Keratinocyte (primary cell): ENCODE measurements around the gene PLA2G4D. TPM values are rescaled to one million over a fixed set of nuclear protein-coding genes. Genes with fewer than 3 reads are reported as not detected.
A peak's percentile ranks its signal among the peaks of the same experiment; 100 is the strongest.

ENCODE experiments used
- DNase-seq: peaks from one replicate; pipeline ENCODE4 v3.0.0-alpha.2; 2011; ENCODE audit warnings: low read depth, missing footprints, low spot score
- FAIRE-seq: peaks from 2 replicates; lab custom pipeline; 2011; peaks lifted over from hg19 to GRCh38; lab: Jason Lieb, UNC
- H2AFZ ChIP-seq: 2 replicates; pipeline ENCODE4 v1.6.0; 2012; ENCODE audit warnings: low read length, control low read depth, inconsistent platforms; ENCODE audit not compliant: control insufficient read depth
- H3K27ac ChIP-seq: 2 replicates; pipeline ENCODE4 v1.5.1; 2011; ENCODE audit warnings: low read length; ENCODE audit not compliant: control insufficient read depth, insufficient read depth
- H3K27me3 ChIP-seq: 3 replicates; pipeline ENCODE4 v1.6.0; 2011; ENCODE audit warnings: low read length; ENCODE audit not compliant: control insufficient read depth, insufficient read depth; ENCODE audit errors: extremely low read depth
- H3K36me3 ChIP-seq, 2 experiments: 2 replicates in 1 of 2; 3 replicates in 1 of 2; pipeline ENCODE4 v1.5.1; 2011; ENCODE audit warnings: low read length in 2 of 2, mild to moderate bottlenecking in 1 of 2; ENCODE audit not compliant: control insufficient read depth in 2 of 2, insufficient read depth in 2 of 2; ENCODE audit errors: extremely low read depth in 1 of 2
- H3K4me1 ChIP-seq: 3 replicates; pipeline ENCODE4 v1.5.1; 2011; ENCODE audit warnings: low read length; ENCODE audit not compliant: control insufficient read depth, insufficient read depth; ENCODE audit errors: extremely low read depth
- H3K4me2 ChIP-seq: 3 replicates; pipeline ENCODE4 v1.6.0; 2011; ENCODE audit warnings: low read depth, low read length; ENCODE audit not compliant: control insufficient read depth, insufficient read depth; ENCODE audit errors: extremely low read depth
- H3K4me3 ChIP-seq, 3 experiments: fragments of 200-600 bp in 1 of 3; sonication (generic) in 1 of 3; 2 replicates in 2 of 3; 3 replicates in 1 of 3; pipeline ENCODE4 v1.5.1; 2011 to 2016; ENCODE audit warnings: low read length in 3 of 3, mild to moderate bottlenecking in 3 of 3, control low read depth in 2 of 3, inconsistent platforms in 1 of 3, low read depth in 1 of 3, mixed read lengths in 1 of 3, mixed run types in 1 of 3, moderate library complexity in 1 of 3; ENCODE audit not compliant: control insufficient read depth in 2 of 3, insufficient read depth in 2 of 3; ENCODE audit errors: extremely low read depth in 1 of 3
- H3K79me2 ChIP-seq: 2 replicates; pipeline ENCODE4 v1.6.0; 2012; ENCODE audit warnings: low read length; ENCODE audit not compliant: control insufficient read depth, insufficient read depth
- H3K9ac ChIP-seq: 3 replicates; pipeline ENCODE4 v1.6.0; 2011; ENCODE audit warnings: low read length; ENCODE audit not compliant: control insufficient read depth, insufficient read depth; ENCODE audit errors: extremely low read depth
- H3K9me1 ChIP-seq: 3 replicates; pipeline ENCODE4 v1.6.0; 2011; ENCODE audit warnings: low read length; ENCODE audit not compliant: control insufficient read depth, insufficient read depth; ENCODE audit errors: extremely low read depth
- H3K9me3 ChIP-seq: 2 replicates; pipeline ENCODE4 v1.5.1; 2012; ENCODE audit warnings: low read depth, low read length; ENCODE audit not compliant: control insufficient read depth
- H4K20me1 ChIP-seq: 3 replicates; pipeline ENCODE4 v1.6.0; 2011; ENCODE audit warnings: low read length; ENCODE audit not compliant: control insufficient read depth, insufficient read depth; ENCODE audit errors: extremely low read depth
- CTCF ChIP-seq, 3 experiments: IDR thresholded peaks in 1 of 3; conservative IDR thresholded peaks in 1 of 3; optimal IDR thresholded peaks in 1 of 3; 2 replicates in 2 of 3; 3 replicates in 1 of 3; pipeline versions ENCODE3 to v1.5.1; 2011; ENCODE audit warnings: low read length in 3 of 3, mild to moderate bottlenecking in 3 of 3, moderate library complexity in 2 of 3, control low read depth in 1 of 3, inconsistent platforms in 1 of 3; ENCODE audit not compliant: insufficient read depth in 2 of 3; ENCODE audit errors: extremely low read depth in 1 of 3
- EZH2 ChIP-seq: IDR thresholded peaks from one replicate; pipeline ENCODE4 v1.6.1; 2012; ENCODE audit warnings: inconsistent platforms, mild to moderate bottlenecking, low read length, moderate library complexity
- dilution Hi-C: fragments of 300-500 bp; cut with MboI; formaldehyde crosslinking; loops from one replicate; pipeline ENCODE4 v1.7.0; 2020; ENCODE audit warnings: low sequenced_read_pairs; ENCODE audit not compliant: extremely low pct_ligation_motif_present
- polyA plus RNA-seq, 5 experiments: library from polyadenylated mRNA; depleted of rRNA in 3 of 5; stranded (reverse) in 3 of 5; stranded (forward) in 1 of 5; unstranded in 1 of 5; fragments of >200 nt; gene quantifications; 1 replicate in 1 of 5; 2 replicates in 3 of 5; 3 replicates in 1 of 5; pipeline versions ENCODE4 v1.2.1 to v1.2.3, GENCODE V29; 2011 to 2012; ENCODE audit warnings: missing spikeins in 2 of 5, low read depth in 1 of 5, low replicate concordance in 1 of 5

The PLA2G4D gene
- polyA plus RNA-seq, 1 donor (not counting 4 experiments of a cell fraction or from before 2014, with no cell fraction given): 0.69 TPM

- DNase-seq (peak; percentile 45), FAIRE-seq (peak; percentile 95)
- Histone ChIP-seq H3K36me3 (no peaks in the 10 kb centered on the region), H3K9me3 (no peaks in the 10 kb centered on the region), H3K27ac (peak overlapping the region; percentile 56), H3K79me2 (no peaks in the 10 kb centered on the region), H4K20me1 (no peaks in the 10 kb centered on the region), H3K9ac (peak overlapping the region; percentile 29), H3K9me1 (no peaks in the 10 kb centered on the region), H3K4me1 (peaks cover 17% of the 10 kb centered on the region), H3K4me2 (peak overlapping the region; percentile 1), H2AFZ (peak overlapping the region; percentile 86), H3K4me3 (no peak overlapping the region), H3K27me3 (no peaks in the 10 kb centered on the region)
- TF ChIP-seq CTCF (optimal IDR thresholded peaks at IDR 0.05 in 1 of 3, IDR thresholded peaks at IDR 0.05 in 1 of 3, conservative IDR thresholded peaks at IDR 0.05 in 1 of 3; ENCODE audit: extremely low read depth in 1 of 3, insufficient read depth in 2 of 3, low read length in 3 of 3) (no peak), EZH2 (no peak)
- dilution Hi-C loops: no loop called here
These were observed 5.8 kb upstream of the PLA2G4D start for GRCh38 chr15:42100021-42100800.

- Histone ChIP-seq H3K27me3 (no peaks in the 10 kb centered on the region), H3K9me3 (no peaks in the 10 kb centered on the region), H3K9me1 (no peaks in the 10 kb centered on the region), H3K27ac (no peak overlapping the region), H4K20me1 (no peaks in the 10 kb centered on the region), H3K36me3 (no peaks in the 10 kb centered on the region), H3K4me2 (no peak overlapping the region), H3K9ac (no peak overlapping the region), H2AFZ (no peak overlapping the region), H3K4me3 (no peak overlapping the region), H3K4me1 (peaks cover 42% of the 10 kb centered on the region), H3K79me2 (no peaks in the 10 kb centered on the region)
- DNase-seq: no peak
- no peak for TF ChIP-seq EZH2
- TF ChIP-seq CTCF (optimal IDR thresholded peaks at IDR 0.05 in 1 of 3, IDR thresholded peaks at IDR 0.05 in 1 of 3, conservative IDR thresholded peaks at IDR 0.05 in 1 of 3; ENCODE audit: extremely low read depth in 1 of 3, insufficient read depth in 2 of 3, low read length in 3 of 3): no peak
- no peak for FAIRE-seq
- dilution Hi-C loops: no loop called here
These were observed 2.7 kb upstream of the PLA2G4D start for GRCh38 chr15:42097018-42097417.
